ENCODE measurements around the gene SCP2. TPM values are rescaled to one million over a fixed set of nuclear protein-coding genes. Genes with fewer than 3 reads are reported as not detected.

Gene SCP2
- total RNA-seq, 1 donor from 2014 or later = 61.9 TPM

DNA sequence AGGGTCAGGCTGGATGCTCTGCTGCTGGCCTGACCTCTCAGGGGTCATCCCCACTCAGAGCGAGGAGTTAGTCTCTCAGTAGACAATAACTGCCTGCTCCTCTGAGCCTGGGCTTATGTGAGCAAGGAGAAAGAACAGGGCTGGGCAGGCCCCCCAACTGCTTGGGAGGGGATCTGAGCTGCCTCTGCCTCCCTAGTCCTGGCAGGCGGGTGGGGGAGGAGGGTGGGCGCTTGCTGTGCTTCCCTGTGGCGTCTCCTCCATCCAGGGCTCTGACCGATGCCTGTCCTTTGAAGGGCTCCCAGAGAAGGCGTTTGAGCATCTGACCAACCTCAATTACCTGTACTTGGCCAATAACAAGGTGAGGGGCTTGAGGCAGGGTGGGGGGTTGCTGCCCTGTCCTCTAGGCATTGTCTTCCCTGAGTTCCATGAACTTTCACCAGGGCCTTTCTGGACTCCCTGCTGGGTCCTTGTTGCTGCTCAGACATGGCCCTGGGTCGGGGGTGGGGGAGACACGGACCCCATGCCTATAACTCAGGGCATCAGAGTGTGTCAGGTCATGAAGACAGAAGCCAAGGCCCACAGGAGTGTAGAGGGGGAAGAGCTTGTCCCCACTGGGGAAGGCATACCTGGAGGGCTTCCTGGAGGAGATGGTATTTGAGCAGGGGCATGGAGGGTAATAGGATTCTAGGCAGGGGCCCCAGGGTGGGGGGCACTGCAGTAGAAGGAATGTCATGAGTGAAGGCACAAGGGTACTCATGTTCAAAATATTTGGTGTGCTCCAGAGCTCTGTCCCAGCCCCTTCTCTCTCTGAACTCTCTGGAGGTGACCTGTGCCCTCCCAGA lies 147.5 kb downstream of the SCP2 start:
- no peaks in the 10 kb centered on the region for H3K9me3 ChIP-seq
- intact Hi-C loops (cut with DNase I) = no loop called here
- H3K4me1 ChIP-seq = no peaks in the 10 kb centered on the region
- H3K4me3 ChIP-seq = no peak overlapping the region
- H3K27ac ChIP-seq = peak overlapping the region; percentile 53
- H3K36me3 ChIP-seq = no peaks in the 10 kb centered on the region
- no peak for DNase-seq (ENCODE audit: extremely low spot score in 2 of 2)
- H3K27me3 ChIP-seq = no peaks in the 10 kb centered on the region
- TF ChIP-seq POLR2AphosphoS5 (IDR thresholded peaks at IDR 0.05; ENCODE audit: insufficient read depth in 1 of 2, low read depth in 1 of 2) (no peak), POLR2A (IDR thresholded peaks at IDR 0.05) (no peak)
- TF ChIP-seq, protein P1, sequence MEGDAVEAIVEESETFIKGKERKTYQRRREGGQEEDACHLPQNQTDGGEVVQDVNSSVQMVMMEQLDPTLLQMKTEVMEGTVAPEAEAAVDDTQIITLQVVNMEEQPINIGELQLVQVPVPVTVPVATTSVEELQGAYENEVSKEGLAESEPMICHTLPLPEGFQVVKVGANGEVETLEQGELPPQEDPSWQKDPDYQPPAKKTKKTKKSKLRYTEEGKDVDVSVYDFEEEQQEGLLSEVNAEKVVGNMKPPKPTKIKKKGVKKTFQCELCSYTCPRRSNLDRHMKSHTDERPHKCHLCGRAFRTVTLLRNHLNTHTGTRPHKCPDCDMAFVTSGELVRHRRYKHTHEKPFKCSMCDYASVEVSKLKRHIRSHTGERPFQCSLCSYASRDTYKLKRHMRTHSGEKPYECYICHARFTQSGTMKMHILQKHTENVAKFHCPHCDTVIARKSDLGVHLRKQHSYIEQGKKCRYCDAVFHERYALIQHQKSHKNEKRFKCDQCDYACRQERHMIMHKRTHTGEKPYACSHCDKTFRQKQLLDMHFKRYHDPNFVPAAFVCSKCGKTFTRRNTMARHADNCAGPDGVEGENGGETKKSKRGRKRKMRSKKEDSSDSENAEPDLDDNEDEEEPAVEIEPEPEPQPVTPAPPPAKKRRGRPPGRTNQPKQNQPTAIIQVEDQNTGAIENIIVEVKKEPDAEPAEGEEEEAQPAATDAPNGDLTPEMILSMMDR (IDR thresholded peaks at IDR 0.05) = no peak

DNA sequence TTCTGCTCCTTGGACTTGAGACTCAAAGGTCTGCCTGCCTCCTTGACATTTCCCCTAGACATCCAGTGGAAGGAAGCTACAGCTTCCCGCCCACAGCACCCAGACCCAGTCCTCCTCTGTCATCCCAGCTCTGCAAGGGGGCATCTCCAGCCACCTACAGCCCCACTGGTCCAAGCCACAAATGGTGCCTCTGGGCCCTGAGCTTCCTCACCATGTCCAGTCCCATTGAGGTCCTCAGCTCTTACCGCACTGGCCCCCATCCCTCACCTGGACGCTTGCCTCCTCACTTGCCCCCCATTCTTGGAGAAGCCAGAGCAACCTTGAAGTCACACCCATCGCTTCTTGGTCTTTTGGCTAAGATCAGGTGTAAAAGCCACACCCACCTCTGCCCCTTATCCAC lies 148.1 kb downstream of the SCP2 start:
- DNase-seq (ENCODE audit: extremely low spot score in 2 of 2) = no peak

DNA sequence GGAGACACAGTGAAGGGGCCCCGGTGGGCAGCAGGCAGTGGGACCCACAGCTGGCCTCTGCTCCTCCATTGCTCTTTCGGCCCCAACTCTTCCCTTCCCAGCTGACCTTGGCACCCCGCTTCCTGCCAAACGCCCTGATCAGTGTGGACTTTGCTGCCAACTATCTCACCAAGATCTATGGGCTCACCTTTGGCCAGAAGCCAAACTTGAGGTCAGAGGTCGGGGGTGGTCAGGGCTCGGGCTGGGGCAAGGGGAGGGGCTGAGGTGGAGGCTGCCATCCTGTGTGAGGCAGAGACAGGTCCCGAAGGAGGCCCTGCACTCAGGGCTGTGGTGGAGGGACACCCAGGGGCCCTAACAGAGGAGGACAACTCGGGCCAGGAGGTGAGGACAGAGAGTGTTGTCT lies 148.7 kb downstream of the SCP2 start:
- no peak for DNase-seq (ENCODE audit: extremely low spot score in 2 of 2)
- no peaks in the 10 kb centered on the region for H3K36me3 ChIP-seq
- no peak overlapping the region for H3K27ac ChIP-seq
- intact Hi-C loops (cut with DNase I) = no loop called here
- TF ChIP-seq POLR2A (IDR thresholded peaks at IDR 0.05) (no peak), POLR2AphosphoS5 (IDR thresholded peaks at IDR 0.05; ENCODE audit: insufficient read depth in 1 of 2, low read depth in 1 of 2) (no peak)
- TF ChIP-seq, protein P1 (IDR thresholded peaks at IDR 0.05) = no peak
- no peaks in the 10 kb centered on the region for H3K4me1 ChIP-seq
- no peaks in the 10 kb centered on the region for H3K27me3 ChIP-seq
- H3K9me3 ChIP-seq = no peaks in the 10 kb centered on the region
- H3K4me3 ChIP-seq = no peak overlapping the region

More for the DNA sequence above, 148.1 kb downstream of the SCP2 start:
- intact Hi-C loops (cut with DNase I) = no loop called here
- H3K27me3 ChIP-seq = no peaks in the 10 kb centered on the region
- H3K27ac ChIP-seq = no peak overlapping the region
- no peak overlapping the region for H3K4me3 ChIP-seq
- no peaks in the 10 kb centered on the region for H3K4me1 ChIP-seq
- no peaks in the 10 kb centered on the region for H3K9me3 ChIP-seq
- no peaks in the 10 kb centered on the region for H3K36me3 ChIP-seq
- no peak for TF ChIP-seq POLR2A (IDR thresholded peaks at IDR 0.05)
- no peak for TF ChIP-seq POLR2AphosphoS5 (IDR thresholded peaks at IDR 0.05; ENCODE audit: insufficient read depth in 1 of 2, low read depth in 1 of 2)

DNA sequence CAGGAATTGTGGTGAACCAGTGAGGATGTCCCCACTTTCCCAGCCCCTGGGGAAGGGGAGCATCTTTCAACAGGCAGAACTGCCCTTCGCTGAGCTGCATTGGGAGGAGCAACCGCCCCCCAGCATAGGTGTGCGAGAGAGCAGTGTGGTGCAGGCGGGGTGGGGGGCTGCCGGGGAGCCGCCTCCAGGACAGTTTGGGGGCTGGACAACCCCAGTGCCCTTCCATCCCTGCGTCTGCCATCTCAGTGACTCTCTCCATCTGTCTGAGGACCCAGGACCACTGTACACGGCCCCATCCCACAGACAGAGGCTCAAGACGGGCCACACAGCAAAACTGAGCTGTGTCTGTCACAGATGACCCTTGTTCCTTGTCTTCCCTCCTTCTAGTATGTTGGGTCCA lies 149.1 kb downstream of the SCP2 start:
- Histone ChIP-seq H3K4me3 (no peak overlapping the region), H3K27me3 (no peaks in the 10 kb centered on the region), H3K9me3 (no peaks in the 10 kb centered on the region), H3K36me3 (peaks cover 0 to 2% of the 10 kb centered on the region in 2 donors), H3K4me1 (no peaks in the 10 kb centered on the region), H3K27ac (no peak overlapping the region)
- TF ChIP-seq, protein P1 (IDR thresholded peaks at IDR 0.05) = no peak
- no peak for TF ChIP-seq POLR2A (IDR thresholded peaks at IDR 0.05)
- DNase-seq (ENCODE audit: extremely low spot score in 2 of 2) = no peak
- intact Hi-C loops (cut with DNase I) = no loop called here

DNA sequence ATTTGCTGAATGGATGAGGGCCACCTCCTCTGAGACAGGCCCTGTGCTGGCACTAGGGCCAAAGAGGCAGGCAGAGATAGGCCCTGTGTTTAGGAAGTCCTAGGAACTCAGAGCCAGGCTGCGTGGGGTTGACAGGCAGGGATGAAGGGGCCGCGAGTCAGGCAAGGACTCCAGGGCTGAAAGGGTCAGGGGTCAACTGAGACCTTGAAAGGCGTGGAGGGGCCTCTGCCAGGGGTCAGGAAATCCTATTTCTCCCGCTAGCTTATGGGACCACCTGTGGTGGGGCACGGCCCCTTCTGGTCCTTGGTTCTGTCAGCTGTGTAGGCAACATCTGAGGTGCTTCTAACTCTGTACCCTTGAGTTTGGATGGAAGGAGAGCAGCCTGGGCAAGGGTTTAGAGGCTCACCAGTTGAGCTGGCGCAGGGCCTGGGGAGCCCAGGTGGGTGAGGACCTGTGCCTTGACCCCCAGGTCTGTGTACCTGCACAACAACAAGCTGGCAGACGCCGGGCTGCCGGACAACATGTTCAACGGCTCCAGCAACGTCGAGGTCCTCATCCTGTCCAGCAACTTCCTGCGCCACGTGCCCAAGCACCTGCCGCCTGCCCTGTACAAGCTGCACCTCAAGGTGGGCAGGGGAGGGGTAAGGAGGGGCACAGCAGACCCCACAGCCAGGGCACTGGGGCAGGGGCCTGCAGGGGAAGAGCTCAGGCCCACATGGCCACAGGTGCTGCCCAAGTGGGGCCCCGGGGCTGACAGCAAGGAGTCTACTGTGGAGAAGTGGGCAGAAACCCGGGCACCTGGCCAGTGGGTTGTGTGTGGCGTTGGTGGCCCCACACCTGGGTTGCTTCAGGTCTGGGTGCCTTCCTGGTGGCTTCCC lies 149.9 kb downstream of the SCP2 start:
- Histone ChIP-seq H3K9me3 (no peaks in the 10 kb centered on the region), H3K36me3 (peaks cover 0 to 5% of the 10 kb centered on the region in 2 donors), H3K27me3 (no peaks in the 10 kb centered on the region), H3K4me1 (no peaks in the 10 kb centered on the region), H3K27ac (no peak overlapping the region), H3K4me3 (no peak overlapping the region)
- no peak for DNase-seq (ENCODE audit: extremely low spot score in 2 of 2)
- TF ChIP-seq, protein P1 (IDR thresholded peaks at IDR 0.05) = no peak
- TF ChIP-seq POLR2A (IDR thresholded peaks at IDR 0.05) (no peak), POLR2AphosphoS5 (IDR thresholded peaks at IDR 0.05; ENCODE audit: insufficient read depth in 1 of 2, low read depth in 1 of 2) (no peak)
- intact Hi-C loops (cut with DNase I) = no loop called here
